ENCODE data around the gene CDC42EP2.

Gene CDC42EP2

DNA sequence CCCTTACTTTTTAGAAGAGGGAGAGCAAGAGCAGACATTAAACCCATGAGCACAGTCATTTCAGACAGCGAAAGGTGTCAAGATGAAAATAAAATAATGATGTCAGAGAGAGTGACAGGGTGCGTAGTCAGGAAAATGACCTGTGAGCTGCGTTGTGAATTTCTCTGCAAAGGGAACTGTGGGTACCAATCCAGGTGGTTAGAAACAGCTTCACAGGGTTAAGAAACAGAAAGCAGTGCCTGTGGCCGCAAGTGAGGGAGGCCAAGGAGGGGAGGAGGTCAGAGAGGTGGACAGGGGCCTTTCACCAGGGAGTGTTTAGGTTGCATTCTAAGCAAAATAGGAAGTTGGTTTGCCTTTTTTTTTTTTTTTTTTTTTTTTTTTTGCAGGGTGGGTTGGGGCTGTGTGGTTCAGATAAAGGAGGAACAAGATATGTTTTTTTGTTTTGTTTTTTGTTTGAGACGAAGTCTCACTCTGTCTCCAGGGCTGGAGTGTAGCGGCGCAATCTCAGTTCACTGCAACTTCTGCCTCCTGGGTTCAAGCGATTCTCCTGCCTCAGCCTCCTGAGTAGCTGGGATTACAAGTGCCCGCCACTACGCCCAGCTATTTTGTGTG is 47.8 kb downstream of the CDC42EP2 start:
- no peak overlapping the region for H3K4me3 ChIP-seq (ENCODE audit: low read depth, low read length)
- in situ Hi-C loops (cut with HindIII; ENCODE audit: low sequenced_read_pairs) = no loop called here
- DNase-seq (ENCODE audit: low read depth) = no peak
- no peak for TF ChIP-seq CTCF (IDR thresholded peaks at IDR 0.05; ENCODE audit: low read depth, low read length, missing control alignments)

GRCh38 chr11:65362966-65363365 is 48.3 kb downstream of the CDC42EP2 start:
- no peak overlapping the region for H3K4me3 ChIP-seq (ENCODE audit: low read depth, low read length)
- no peak for TF ChIP-seq CTCF (IDR thresholded peaks at IDR 0.05; ENCODE audit: low read depth, low read length, missing control alignments)
- DNase-seq (ENCODE audit: low read depth) = no peak
- in situ Hi-C loops (cut with HindIII; ENCODE audit: low sequenced_read_pairs) = no loop called here

DNA sequence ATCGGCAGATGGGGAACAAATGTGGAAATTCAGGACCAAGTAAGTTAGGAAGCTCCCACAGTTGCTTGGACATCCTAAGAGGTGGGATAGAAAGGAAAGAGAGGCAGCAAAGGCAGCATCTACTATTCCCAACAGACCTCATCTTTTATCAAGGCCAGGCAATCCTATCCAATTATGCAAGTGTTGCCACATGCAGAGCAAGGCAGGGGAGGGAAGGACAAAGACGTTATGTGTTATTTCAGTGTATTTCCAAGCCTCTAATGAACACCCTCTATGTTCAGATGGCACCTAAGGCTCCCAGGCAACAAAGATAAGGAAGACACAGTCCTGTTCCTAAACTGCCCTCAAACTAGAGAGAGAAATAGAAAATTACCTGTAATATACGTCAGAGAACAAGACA is 49.1 kb downstream of the CDC42EP2 start:
- no peak overlapping the region for H3K4me3 ChIP-seq (ENCODE audit: low read depth, low read length)
- no peak for DNase-seq (ENCODE audit: low read depth)
- in situ Hi-C loops (cut with HindIII; ENCODE audit: low sequenced_read_pairs) = no loop called here
- no peak for TF ChIP-seq CTCF (IDR thresholded peaks at IDR 0.05; ENCODE audit: low read depth, low read length, missing control alignments)

DNA sequence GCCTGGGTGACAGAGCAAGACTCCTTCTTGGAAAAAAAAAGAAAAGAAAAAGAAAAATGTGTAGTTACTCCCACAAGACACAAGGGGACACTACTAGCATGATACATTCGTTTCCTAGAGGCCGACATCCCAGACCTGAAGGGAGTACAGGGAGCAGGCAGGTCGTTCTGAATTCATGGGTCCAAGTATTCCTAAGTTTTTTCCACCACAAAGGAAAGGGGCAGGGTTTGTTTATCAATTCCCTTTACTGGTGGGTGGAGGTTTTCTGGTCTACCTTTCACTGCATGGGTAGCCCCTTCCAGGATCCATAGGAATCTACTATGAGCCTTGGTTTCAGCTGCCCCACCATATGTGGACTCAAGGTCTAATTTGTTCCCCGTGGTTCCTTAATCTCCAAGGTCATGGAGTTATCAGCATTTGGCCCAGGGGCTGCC is 51.7 kb downstream of the CDC42EP2 start:
- H3K4me3 ChIP-seq (ENCODE audit: low read depth, low read length) = no peak overlapping the region
- peak; percentile 70 for TF ChIP-seq CTCF (IDR thresholded peaks at IDR 0.05; ENCODE audit: low read depth, low read length, missing control alignments)
- in situ Hi-C loops (cut with HindIII; ENCODE audit: low sequenced_read_pairs) = no loop called here
- DNase-seq (ENCODE audit: low read depth) = peak; percentile 68

DNA sequence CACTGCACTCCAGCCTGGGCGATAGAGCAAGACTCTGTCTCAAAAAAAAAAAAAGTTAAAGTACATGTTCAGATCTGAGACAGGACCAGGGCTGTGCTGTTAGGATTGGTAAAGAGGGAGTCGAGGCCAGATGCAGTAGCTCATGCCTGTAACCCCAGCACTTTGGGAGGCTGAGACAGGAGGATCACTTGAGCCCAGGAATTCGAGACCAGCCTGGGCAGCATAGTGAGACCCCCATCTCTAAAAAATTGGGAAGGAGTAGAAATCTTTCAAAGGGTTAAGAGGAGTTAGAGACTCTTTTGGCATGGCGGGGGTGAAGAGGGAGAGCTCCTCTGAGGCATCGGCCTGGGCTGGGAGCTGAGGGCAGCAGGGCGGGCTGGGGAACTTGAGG is 56.0 kb downstream of the CDC42EP2 start:
- in situ Hi-C loops (cut with HindIII; ENCODE audit: low sequenced_read_pairs) = no loop called here
- DNase-seq (ENCODE audit: low read depth) = no peak
- TF ChIP-seq CTCF (IDR thresholded peaks at IDR 0.05; ENCODE audit: low read depth, low read length, missing control alignments) = no peak
- no peak overlapping the region for H3K4me3 ChIP-seq (ENCODE audit: low read depth, low read length)
